Measurements from ENCODE around the gene PIKFYVE. TPM values are rescaled to one million over a fixed set of nuclear protein-coding genes. Genes with fewer than 3 reads are reported as not detected.

Gene PIKFYVE
- total and polyA plus RNA-seq, 5 donors from 2014 or later, result 5.2 to 43.5 (median 6.4) TPM

DNA sequence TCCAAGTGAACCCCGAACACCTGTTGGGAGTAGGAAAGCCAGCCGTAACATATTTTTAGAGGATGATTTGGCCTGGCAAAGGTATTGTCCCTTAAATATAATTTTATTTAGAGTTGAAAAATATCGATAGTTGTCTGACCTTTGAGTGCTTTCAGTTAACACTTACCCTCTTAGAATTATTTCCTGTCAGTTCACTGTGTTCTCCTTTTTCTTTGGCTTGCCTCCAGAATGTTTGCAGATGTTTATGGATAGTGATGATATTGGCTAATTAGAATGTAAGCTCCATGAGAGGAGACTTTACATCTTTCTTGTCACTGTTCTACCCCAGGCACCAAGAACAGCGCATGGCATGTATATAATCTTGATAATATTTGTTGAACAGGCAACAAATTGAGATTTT is 19.8 kb downstream of the PIKFYVE start:
- ATAC-seq (ENCODE audit: low read depth in 2 of 2), result no peak
- no peak overlapping the region for H3K27ac ChIP-seq (ENCODE audit: insufficient read depth, low read length, poor library complexity, severe bottlenecking)
- Mint-ChIP-seq H3K9me3 (peaks cover 0 to 7% (median 2%) of the 10 kb centered on the region in 7 donors), H3K27me3 (no peaks in the 10 kb centered on the region), H3K27ac (peak overlapping the region in 1 of 3 donors; percentile 66), H3K4me3 (no peak overlapping the region), H3K4me1 (peaks cover 13 to 27% (median 20%) of the 10 kb centered on the region in 4 donors), H3K36me3 (peaks cover 53% of the 10 kb centered on the region)
- H3K36me3 ChIP-seq (ENCODE audit: control insufficient read depth, insufficient read depth, low read length), result peaks cover 81% of the 10 kb centered on the region
- peaks cover 9 to 10% of the 10 kb centered on the region in 2 experiments for H3K9me3 ChIP-seq (ENCODE audit: control insufficient read depth in 2 of 2, low read length in 2 of 2)
- no peak for DNase-seq
- H3K27me3 ChIP-seq (ENCODE audit: control insufficient read depth, insufficient read depth, low read length), result no peaks in the 10 kb centered on the region
- no peak overlapping the region for H3K4me3 ChIP-seq (ENCODE audit: low read depth, low read length)
- no peaks in the 10 kb centered on the region for H3K4me1 ChIP-seq (ENCODE audit: control insufficient read depth, insufficient read depth, low read length, poor library complexity, severe bottlenecking)

DNA sequence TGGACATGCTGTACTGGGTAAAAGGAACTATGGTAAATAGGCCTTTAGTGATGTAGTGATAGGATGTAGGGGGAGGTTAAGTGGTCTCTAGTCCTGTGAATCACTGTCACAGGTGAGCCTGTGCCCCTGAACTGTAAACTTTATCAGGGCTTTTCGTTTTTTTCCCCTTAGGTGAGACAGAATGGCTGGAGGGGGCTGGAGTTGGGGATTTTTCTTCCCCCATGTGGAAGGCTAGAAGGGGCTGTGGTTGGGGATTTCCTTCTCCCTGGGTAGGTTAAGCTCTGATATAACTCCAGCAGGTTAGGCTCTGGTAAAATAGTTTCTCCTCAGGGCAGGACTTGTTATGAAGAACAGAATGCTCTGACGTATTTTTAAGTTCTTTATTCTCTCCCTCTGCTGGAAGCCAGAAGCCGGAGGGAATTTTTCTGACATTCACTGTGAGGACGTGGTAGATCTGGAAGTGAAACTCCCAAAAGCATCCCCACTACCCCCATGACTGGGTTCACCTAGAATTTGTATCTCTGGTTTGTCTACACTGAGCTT is 28.5 kb downstream of the PIKFYVE start:
- H3K4me3 ChIP-seq (ENCODE audit: low read depth, low read length), result no peak overlapping the region
- Mint-ChIP-seq H3K4me1 (peaks cover 38 to 58% (median 46%) of the 10 kb centered on the region in 4 donors), H3K4me3 (no peak overlapping the region)

GRCh38 chr2:208295834-208296233 is 29.8 kb downstream of the PIKFYVE start:
- Mint-ChIP-seq H3K4me1 (peaks cover 38 to 53% (median 42%) of the 10 kb centered on the region in 4 donors), H3K36me3 (peaks cover 70% of the 10 kb centered on the region)

More for the DNA sequence above, 28.5 kb downstream of the PIKFYVE start:
- Histone ChIP-seq H3K27me3 (ENCODE audit: control insufficient read depth, insufficient read depth, low read length) (no peaks in the 10 kb centered on the region), H3K9me3 (ENCODE audit: control insufficient read depth in 2 of 2, low read length in 2 of 2) (peaks cover 10% of the 10 kb centered on the region in 2 experiments), H3K4me1 (ENCODE audit: control insufficient read depth, insufficient read depth, low read length, poor library complexity, severe bottlenecking) (no peaks in the 10 kb centered on the region), H3K27ac (ENCODE audit: insufficient read depth, low read length, poor library complexity, severe bottlenecking) (no peak overlapping the region), H3K36me3 (ENCODE audit: control insufficient read depth, insufficient read depth, low read length) (peaks cover 69% of the 10 kb centered on the region)
- peaks cover 0 to 8% (median 5%) of the 10 kb centered on the region in 7 donors for H3K9me3 Mint-ChIP-seq
- peak overlapping the region in 1 of 3 donors; percentile 47 for H3K27ac Mint-ChIP-seq
- no peaks in the 10 kb centered on the region for H3K27me3 Mint-ChIP-seq
- peaks cover 68% of the 10 kb centered on the region for H3K36me3 Mint-ChIP-seq
- DNase-seq, result no peak
- ATAC-seq (ENCODE audit: low read depth in 2 of 2), result peak; percentile 28 to 34

GRCh38 chr2:208296610-208297009 is 30.6 kb downstream of the PIKFYVE start:
- no peak overlapping the region for H3K4me3 ChIP-seq (ENCODE audit: low read depth, low read length)
- Mint-ChIP-seq H3K4me3 (no peak overlapping the region), H3K36me3 (peaks cover 63% of the 10 kb centered on the region), H3K27ac (peak overlapping the region in 1 of 3 donors; percentile 70), H3K4me1 (peaks cover 36 to 45% (median 40%) of the 10 kb centered on the region in 4 donors), H3K27me3 (no peaks in the 10 kb centered on the region), H3K9me3 (peaks cover 0 to 2% (median 0%) of the 10 kb centered on the region in 7 donors)
- H3K4me1 ChIP-seq (ENCODE audit: control insufficient read depth, insufficient read depth, low read length, poor library complexity, severe bottlenecking), result no peaks in the 10 kb centered on the region
- DNase-seq (no peak), ATAC-seq (ENCODE audit: low read depth in 2 of 2) (no peak)
- H3K36me3 ChIP-seq (ENCODE audit: control insufficient read depth, insufficient read depth, low read length), result peaks cover 69% of the 10 kb centered on the region
- H3K9me3 ChIP-seq (ENCODE audit: control insufficient read depth in 2 of 2, low read length in 2 of 2), result no peaks in the 10 kb centered on the region
- no peak overlapping the region for H3K27ac ChIP-seq (ENCODE audit: insufficient read depth, low read length, poor library complexity, severe bottlenecking)
- H3K27me3 ChIP-seq (ENCODE audit: control insufficient read depth, insufficient read depth, low read length), result no peaks in the 10 kb centered on the region

More at GRCh38 chr2:208295834-208296233, 29.8 kb downstream of the PIKFYVE start:
- Mint-ChIP-seq H3K27me3 (no peaks in the 10 kb centered on the region), H3K27ac (no peak overlapping the region), H3K4me3 (no peak overlapping the region), H3K9me3 (peaks cover 0 to 4% (median 2%) of the 10 kb centered on the region in 7 donors)
- no peak for ATAC-seq (ENCODE audit: low read depth in 2 of 2)
- Histone ChIP-seq H3K27me3 (ENCODE audit: control insufficient read depth, insufficient read depth, low read length) (no peaks in the 10 kb centered on the region), H3K36me3 (ENCODE audit: control insufficient read depth, insufficient read depth, low read length) (peaks cover 69% of the 10 kb centered on the region), H3K4me3 (ENCODE audit: low read depth, low read length) (no peak overlapping the region), H3K4me1 (ENCODE audit: control insufficient read depth, insufficient read depth, low read length, poor library complexity, severe bottlenecking) (no peaks in the 10 kb centered on the region), H3K9me3 (ENCODE audit: control insufficient read depth in 2 of 2, low read length in 2 of 2) (peaks cover under 1 to 1% of the 10 kb centered on the region in 2 experiments), H3K27ac (ENCODE audit: insufficient read depth, low read length, poor library complexity, severe bottlenecking) (no peak overlapping the region)
- DNase-seq, result no peak

GRCh38 chr2:208297961-208298360 is 31.9 kb downstream of the PIKFYVE start:
- H3K9me3 ChIP-seq (ENCODE audit: control insufficient read depth in 2 of 2, low read length in 2 of 2), result no peaks in the 10 kb centered on the region
- H3K36me3 ChIP-seq (ENCODE audit: control insufficient read depth, insufficient read depth, low read length), result peaks cover 76% of the 10 kb centered on the region
- peaks cover 26 to 31% (median 30%) of the 10 kb centered on the region in 4 donors for H3K4me1 Mint-ChIP-seq
- no peak overlapping the region for H3K4me3 Mint-ChIP-seq
- no peak overlapping the region for H3K27ac ChIP-seq (ENCODE audit: insufficient read depth, low read length, poor library complexity, severe bottlenecking)
- H3K27me3 ChIP-seq (ENCODE audit: control insufficient read depth, insufficient read depth, low read length), result no peaks in the 10 kb centered on the region
- peaks cover 56% of the 10 kb centered on the region for H3K36me3 Mint-ChIP-seq
- no peak overlapping the region for H3K4me3 ChIP-seq (ENCODE audit: low read depth, low read length)
- ATAC-seq (ENCODE audit: low read depth in 2 of 2) (no peak), DNase-seq (no peak)
- peaks cover 0 to 2% (median 0%) of the 10 kb centered on the region in 7 donors for H3K9me3 Mint-ChIP-seq
- H3K4me1 ChIP-seq (ENCODE audit: control insufficient read depth, insufficient read depth, low read length, poor library complexity, severe bottlenecking), result no peaks in the 10 kb centered on the region
- no peak overlapping the region for H3K27ac Mint-ChIP-seq
- H3K27me3 Mint-ChIP-seq, result no peaks in the 10 kb centered on the region

DNA sequence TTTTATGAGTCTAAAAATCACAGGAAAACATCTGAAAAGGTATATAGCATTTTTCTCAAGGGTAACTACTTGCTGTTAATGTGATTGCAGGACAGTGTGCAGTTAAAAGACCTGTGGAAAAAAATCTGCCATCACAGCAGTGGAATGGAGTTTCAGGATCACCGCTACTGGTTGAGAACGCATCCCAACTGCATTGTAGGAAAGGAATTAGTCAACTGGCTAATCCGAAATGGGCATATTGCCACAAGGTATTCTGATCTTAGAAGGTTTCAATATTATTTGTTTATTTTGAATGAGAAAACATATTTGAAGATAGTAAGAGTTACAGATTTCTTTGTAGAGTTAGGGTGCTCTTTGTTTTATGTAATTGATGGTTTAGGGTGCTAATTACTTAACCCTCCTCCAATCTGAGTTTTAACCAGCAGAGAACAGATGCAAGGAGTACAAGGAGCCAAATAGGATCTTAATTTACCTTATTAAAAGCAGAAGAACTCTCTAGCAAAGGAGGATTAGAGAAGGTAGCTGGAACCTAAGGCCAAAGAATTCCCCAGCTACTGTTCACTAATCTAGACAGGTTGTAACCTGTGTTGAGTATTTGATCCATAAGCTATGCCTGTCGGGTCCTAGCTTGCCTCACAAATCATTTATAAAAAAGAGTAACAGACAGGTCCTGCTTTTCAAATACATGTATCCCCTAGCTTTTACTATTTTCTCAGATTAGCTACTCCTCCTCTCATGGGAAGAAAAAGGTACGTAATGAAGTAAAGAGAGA is 35.0 kb downstream of the PIKFYVE start:
- no peaks in the 10 kb centered on the region for H3K4me1 ChIP-seq (ENCODE audit: control insufficient read depth, insufficient read depth, low read length, poor library complexity, severe bottlenecking)
- DNase-seq (no peak), ATAC-seq (ENCODE audit: low read depth in 2 of 2) (no peak)
- no peak overlapping the region for H3K4me3 Mint-ChIP-seq
- H3K4me3 ChIP-seq (ENCODE audit: low read depth, low read length), result no peak overlapping the region
- no peaks in the 10 kb centered on the region for H3K27me3 ChIP-seq (ENCODE audit: control insufficient read depth, insufficient read depth, low read length)
- H3K27ac ChIP-seq (ENCODE audit: insufficient read depth, low read length, poor library complexity, severe bottlenecking), result no peak overlapping the region
- no peaks in the 10 kb centered on the region for H3K27me3 Mint-ChIP-seq
- no peaks in the 10 kb centered on the region for H3K9me3 ChIP-seq (ENCODE audit: control insufficient read depth in 2 of 2, low read length in 2 of 2)
- H3K36me3 Mint-ChIP-seq, result peaks cover 52% of the 10 kb centered on the region
- H3K4me1 Mint-ChIP-seq, result peaks cover 6 to 10% (median 8%) of the 10 kb centered on the region in 4 donors
- peaks cover 0 to 3% (median 0%) of the 10 kb centered on the region in 7 donors for H3K9me3 Mint-ChIP-seq
- H3K36me3 ChIP-seq (ENCODE audit: control insufficient read depth, insufficient read depth, low read length), result peaks cover 85% of the 10 kb centered on the region
- no peak overlapping the region for H3K27ac Mint-ChIP-seq

- ATAC-seq (ENCODE audit: low read depth in 2 of 2) (no peak), DNase-seq (no peak)
- Histone ChIP-seq H3K4me1 (ENCODE audit: control insufficient read depth, insufficient read depth, low read length, poor library complexity, severe bottlenecking) (no peaks in the 10 kb centered on the region), H3K9me3 (ENCODE audit: control insufficient read depth in 2 of 2, low read length in 2 of 2) (no peaks in the 10 kb centered on the region), H3K36me3 (ENCODE audit: control insufficient read depth, insufficient read depth, low read length) (peaks cover 76% of the 10 kb centered on the region), H3K27me3 (ENCODE audit: control insufficient read depth, insufficient read depth, low read length) (no peaks in the 10 kb centered on the region), H3K27ac (ENCODE audit: insufficient read depth, low read length, poor library complexity, severe bottlenecking) (no peak overlapping the region), H3K4me3 (ENCODE audit: low read depth, low read length) (no peak overlapping the region)
- Mint-ChIP-seq H3K9me3 (peaks cover 0 to 3% (median 0%) of the 10 kb centered on the region in 7 donors), H3K27ac (no peak overlapping the region), H3K4me3 (no peak overlapping the region), H3K4me1 (peaks cover 0 to 12% (median 4%) of the 10 kb centered on the region in 4 donors), H3K36me3 (peaks cover 57% of the 10 kb centered on the region), H3K27me3 (no peaks in the 10 kb centered on the region)
Observed at GRCh38 chr2:208304157-208304556, 38.1 kb downstream of the PIKFYVE start.

Data from CD4-positive, CD25-positive, alpha-beta regulatory T cell (primary cell).